GM23338 (cell line): Measurements from ENCODE around the gene FAM32A. TPM values are rescaled to one million over a fixed set of nuclear protein-coding genes. Genes with fewer than 3 reads are reported as not detected.

Source experiments
- ATAC-seq: fragments of 200-7000 bp; cut with Tn5 transposase; 3 replicates; pipeline ENCODE4 v1.9.1; 2020
- DNase-seq: peaks from one replicate; pipeline ENCODE4 v3.0.0-alpha.2; 2015; ENCODE audit warnings: low spot score
- H2AFZ ChIP-seq: fragments of 200-600 bp; sonication (generic); 2 replicates; pipeline ENCODE4 v1.8.0; 2016; ENCODE audit warnings: antibody characterized with exemption, mild to moderate bottlenecking, moderate library complexity
- H3F3A ChIP-seq: fragments of 200-600 bp; sonication (generic); replicated peaks from 2 replicates; pipeline ENCODE4 v1.8.0; 2017; ENCODE audit warnings: antibody characterized with exemption, mixed run types, low read depth
- H3K27ac ChIP-seq: fragments of 200-600 bp; sonication (generic); 2 replicates; pipeline ENCODE4 v1.6.1; 2016; ENCODE audit warnings: low read depth
- H3K27me3 ChIP-seq: fragments of 200-600 bp; sonication (generic); 2 replicates; pipeline ENCODE4 v1.8.0; 2016; ENCODE audit warnings: mild to moderate bottlenecking, mixed run types, moderate library complexity; ENCODE audit not compliant: insufficient read depth
- H3K36me3 ChIP-seq: fragments of 200-600 bp; sonication (generic); 2 replicates; pipeline ENCODE4 v1.8.0; 2016; ENCODE audit warnings: mild to moderate bottlenecking; ENCODE audit not compliant: insufficient read depth
- H3K4me1 ChIP-seq: fragments of 200-600 bp; sonication (generic); 2 replicates; pipeline ENCODE4 v1.8.0; 2016; ENCODE audit warnings: mild to moderate bottlenecking, moderate library complexity; ENCODE audit not compliant: insufficient read depth
- H3K4me2 ChIP-seq: fragments of 200-600 bp; sonication (generic); 2 replicates; pipeline ENCODE4 v1.7.1; 2017; ENCODE audit warnings: mixed run types
- H3K4me3 ChIP-seq: fragments of 200-600 bp; sonication (generic); 2 replicates; pipeline ENCODE4 v1.6.1; 2016; ENCODE audit warnings: mixed run types
- H3K79me2 ChIP-seq: fragments of 200-600 bp; sonication (generic); replicated peaks from 2 replicates; pipeline ENCODE4 v1.8.0; 2017; ENCODE audit warnings: mild to moderate bottlenecking; ENCODE audit not compliant: insufficient read depth
- H3K9me2 ChIP-seq: fragments of 200-600 bp; sonication (generic); 2 replicates; pipeline ENCODE4 v1.8.0; 2017; ENCODE audit not compliant: insufficient read depth
- H4K20me1 ChIP-seq: fragments of 200-600 bp; sonication (generic); replicated peaks from 2 replicates; pipeline ENCODE4 v1.8.0; 2017; ENCODE audit warnings: mild to moderate bottlenecking; ENCODE audit not compliant: insufficient read depth
- H3K27ac Mint-ChIP-seq: 2 replicates; pipeline ENCODE4 v1.8.0; 2020; ENCODE audit warnings: inconsistent platforms, mild to moderate bottlenecking, moderate library complexity, mixed read lengths
- H3K27me3 Mint-ChIP-seq: 3 replicates; pipeline ENCODE4 v1.8.0; 2022; ENCODE audit warnings: low read depth, mild to moderate bottlenecking, moderate library complexity, mixed read lengths, inconsistent platforms; ENCODE audit not compliant: insufficient read depth, poor library complexity
- H3K36me3 Mint-ChIP-seq: 3 replicates; pipeline ENCODE4 v1.8.0; 2021; ENCODE audit warnings: low read depth, mild to moderate bottlenecking, inconsistent platforms, moderate library complexity, mixed read lengths
- H3K4me1 Mint-ChIP-seq: 3 replicates; pipeline ENCODE4 v1.8.0; 2020; ENCODE audit warnings: mild to moderate bottlenecking, inconsistent platforms, mixed read lengths
- H3K4me3 Mint-ChIP-seq: 3 replicates; pipeline ENCODE4 v1.8.0; 2021; ENCODE audit warnings: moderate library complexity, mild to moderate bottlenecking, inconsistent platforms, mixed read lengths
- H3K9me3 Mint-ChIP-seq: 3 replicates; pipeline ENCODE4 v1.8.0; 2020; ENCODE audit warnings: moderate library complexity, mild to moderate bottlenecking, inconsistent platforms, mixed read lengths
- CREB1 ChIP-seq: fragments of 250-450 bp; sonication (Bioruptor Pico); IDR thresholded peaks from 2 replicates; pipeline ENCODE4 v1.5.0; 2020; ENCODE audit warnings: low read depth, mild to moderate bottlenecking, moderate library complexity
- CTCF ChIP-seq, 2 experiments: fragments of 200-600 bp in 1 of 2; sonication (generic) in 1 of 2; conservative IDR thresholded peaks; 2 replicates each; pipeline versions ENCODE4 v1.5.1 to v1.6.1; 2016 to 2017; ENCODE audit warnings: antibody characterized with exemption in 2 of 2, low read depth in 2 of 2, mild to moderate bottlenecking in 2 of 2, moderate library complexity in 1 of 2
- EZH2 ChIP-seq: fragments of 200-600 bp; sonication (generic); IDR thresholded peaks from one replicate; pipeline ENCODE4 v1.8.0; 2017; ENCODE audit warnings: antibody characterized with exemption, mild to moderate bottlenecking, low read depth; ENCODE audit not compliant: unreplicated experiment
- EZH2phosphoT487 ChIP-seq: fragments of 200-600 bp; sonication (generic); IDR thresholded peaks from one replicate; pipeline ENCODE4 v1.8.1; 2018; ENCODE audit warnings: antibody characterized with exemption; ENCODE audit not compliant: unreplicated experiment
- JUNB ChIP-seq: IDR thresholded peaks from one replicate; pipeline ENCODE4 v1.6.1; 2016; ENCODE audit warnings: antibody characterized with exemption; ENCODE audit not compliant: unreplicated experiment
- NANOG ChIP-seq: IDR thresholded peaks from 2 replicates; pipeline ENCODE4 v1.6.1; 2016; ENCODE audit warnings: antibody characterized with exemption, borderline replicate concordance
- REST ChIP-seq: IDR thresholded peaks from one replicate; pipeline ENCODE4 v1.6.1; 2018; ENCODE audit warnings: antibody characterized with exemption; ENCODE audit not compliant: unreplicated experiment
- STAT1 ChIP-seq: IDR thresholded peaks from one replicate; pipeline ENCODE4 v1.6.1; 2016; ENCODE audit warnings: antibody characterized with exemption; ENCODE audit not compliant: unreplicated experiment
- ZNF114 ChIP-seq: fragments of 250-450 bp; sonication (Bioruptor Pico); IDR thresholded peaks from 2 replicates; pipeline ENCODE4 v1.5.0; 2020; ENCODE audit warnings: mild to moderate bottlenecking, moderate library complexity
- ZNF331 ChIP-seq: fragments of 250-450 bp; sonication (Bioruptor Pico); IDR thresholded peaks from 2 replicates; pipeline ENCODE4 v1.5.0; 2020; ENCODE audit warnings: low read depth, mild to moderate bottlenecking, moderate library complexity
- ZNF462 ChIP-seq: fragments of 250-450 bp; sonication (Bioruptor Pico); IDR thresholded peaks from 2 replicates; pipeline ENCODE4 v1.5.0; 2020; ENCODE audit warnings: mild to moderate bottlenecking, moderate library complexity
- polyA plus RNA-seq: library from polyadenylated mRNA; unstranded; fragments of >200 nt; fragmentation: Nextera tagmentation; extraction: Ambion mirVana; gene quantifications from 2 replicates; pipeline ENCODE4 v1.2.1, GENCODE V29; 2016
- total RNA-seq: library from RNA; depleted of rRNA; stranded (reverse); fragments of >200 nt; shearing (Covaris generic); gene quantifications from 2 replicates; pipeline ENCODE4 v1.2.3, GENCODE V29; 2014

The FAM32A gene
- total and polyA plus RNA-seq, 2 experiments from 2014 or later, result 58.2 to 67.3 TPM

GRCh38 chr19:16164222-16164890, 20.9 kb upstream of the FAM32A start (continued):
- TF ChIP-seq CTCF (conservative IDR thresholded peaks at IDR 0.05; ENCODE audit: low read depth in 2 of 2) (no peak), EZH2 (no peak), REST (no peak), JUNB (no peak), EZH2phosphoT487 (no peak)

- H3K4me1 ChIP-seq, result no peaks in the 10 kb centered on the region
- no peak overlapping the region for H3K27ac Mint-ChIP-seq
- no peak overlapping the region for H2AFZ ChIP-seq
- H3K79me2 ChIP-seq, result no peaks in the 10 kb centered on the region
- H3K4me2 ChIP-seq, result no peak overlapping the region
- H3K4me3 Mint-ChIP-seq, result no peak overlapping the region
- H3K36me3 ChIP-seq, result no peaks in the 10 kb centered on the region
- peaks cover 38% of the 10 kb centered on the region for H3K9me3 Mint-ChIP-seq
- no peaks in the 10 kb centered on the region for H3K27me3 Mint-ChIP-seq
- H3K27ac ChIP-seq, result no peak overlapping the region
- H3K4me1 Mint-ChIP-seq, result no peaks in the 10 kb centered on the region
- ATAC-seq (no peak), DNase-seq (no peak)
- no peaks in the 10 kb centered on the region for H4K20me1 ChIP-seq
- no peaks in the 10 kb centered on the region for H3K27me3 ChIP-seq
- H3K4me3 ChIP-seq, result no peak overlapping the region
- no peaks in the 10 kb centered on the region for H3K9me2 ChIP-seq
- peaks cover 3% of the 10 kb centered on the region; the same call in 1 of the 3 replicates for H3K36me3 Mint-ChIP-seq
- no peaks in the 10 kb centered on the region for H3F3A ChIP-seq
- TF ChIP-seq JUNB (no peak), CREB1 (CRISPR knock-in tag) (no peak), ZNF462 (CRISPR knock-in tag) (no peak), STAT1 (no peak), ZNF331 (CRISPR knock-in tag) (no peak), ZNF114 (CRISPR knock-in tag) (no peak), NANOG (no peak), CTCF (conservative IDR thresholded peaks at IDR 0.05; ENCODE audit: low read depth in 2 of 2) (no peak), EZH2phosphoT487 (no peak)
These were observed 18.8 kb upstream of the FAM32A start for GRCh38 chr19:16166417-16166816.
